22Rv1 (cell line): ENCODE data around the gene C2CD3.

ENCODE experiments used
- ZFX ChIP-seq: fragments of 450-650 bp; IDR thresholded peaks from 2 replicates; pipeline ENCODE4 v1.6.1; 2017; ENCODE audit warnings: antibody characterized with exemption, borderline replicate concordance
- TF ChIP-seq, protein P1 (sequence below): fragments of 450-650 bp; IDR thresholded peaks from 2 replicates; pipeline ENCODE4 v1.5.1; 2017; ENCODE audit warnings: mild to moderate bottlenecking

DNA sequence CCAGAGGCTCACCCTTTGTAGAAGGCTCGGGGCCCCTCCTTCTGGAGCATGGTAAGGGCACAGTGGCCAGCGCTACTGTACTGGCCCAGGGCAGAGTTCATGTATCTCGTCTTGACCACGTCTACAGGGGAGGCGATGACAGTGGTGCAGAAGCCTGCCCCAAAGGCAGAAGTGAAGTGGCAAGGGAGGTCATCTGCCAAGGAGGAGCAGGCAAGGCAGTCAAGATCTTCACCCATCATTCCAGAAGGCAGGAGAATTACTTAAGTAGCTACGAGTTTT lies 195.4 kb downstream of the C2CD3 start:
- TF ChIP-seq, protein P1, sequence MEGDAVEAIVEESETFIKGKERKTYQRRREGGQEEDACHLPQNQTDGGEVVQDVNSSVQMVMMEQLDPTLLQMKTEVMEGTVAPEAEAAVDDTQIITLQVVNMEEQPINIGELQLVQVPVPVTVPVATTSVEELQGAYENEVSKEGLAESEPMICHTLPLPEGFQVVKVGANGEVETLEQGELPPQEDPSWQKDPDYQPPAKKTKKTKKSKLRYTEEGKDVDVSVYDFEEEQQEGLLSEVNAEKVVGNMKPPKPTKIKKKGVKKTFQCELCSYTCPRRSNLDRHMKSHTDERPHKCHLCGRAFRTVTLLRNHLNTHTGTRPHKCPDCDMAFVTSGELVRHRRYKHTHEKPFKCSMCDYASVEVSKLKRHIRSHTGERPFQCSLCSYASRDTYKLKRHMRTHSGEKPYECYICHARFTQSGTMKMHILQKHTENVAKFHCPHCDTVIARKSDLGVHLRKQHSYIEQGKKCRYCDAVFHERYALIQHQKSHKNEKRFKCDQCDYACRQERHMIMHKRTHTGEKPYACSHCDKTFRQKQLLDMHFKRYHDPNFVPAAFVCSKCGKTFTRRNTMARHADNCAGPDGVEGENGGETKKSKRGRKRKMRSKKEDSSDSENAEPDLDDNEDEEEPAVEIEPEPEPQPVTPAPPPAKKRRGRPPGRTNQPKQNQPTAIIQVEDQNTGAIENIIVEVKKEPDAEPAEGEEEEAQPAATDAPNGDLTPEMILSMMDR: no peak
- no peak for TF ChIP-seq ZFX
